ENCODE measurements around the gene RTP4.

Gene RTP4

DNA sequence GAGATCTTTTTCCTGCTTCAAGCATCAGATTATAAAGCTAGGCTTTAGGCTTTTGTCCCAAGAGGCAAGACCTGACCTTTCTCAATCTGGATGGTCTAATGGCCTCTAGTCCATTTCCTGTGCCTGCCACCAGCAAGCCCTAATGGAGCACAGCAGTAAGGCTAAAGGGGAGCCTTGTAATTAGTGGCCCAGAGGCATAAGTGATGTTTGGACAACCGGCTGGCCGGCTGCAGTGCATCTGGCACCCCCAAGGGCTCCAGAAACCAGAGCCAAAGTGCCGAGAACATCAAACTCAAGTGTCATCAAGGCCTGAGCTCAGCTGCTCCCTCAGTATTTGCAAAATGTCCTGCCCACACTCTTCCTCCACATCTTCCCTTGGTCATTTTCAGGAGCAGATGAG lies 31.9 kb upstream of the RTP4 start:
- H3K27ac ChIP-seq (ENCODE audit: low read depth, low read length), result no peak overlapping the region
- no peak overlapping the region for H3K4me3 ChIP-seq (ENCODE audit: low read depth, low read length)
- H3K36me3 ChIP-seq (ENCODE audit: insufficient read depth, low read length), result no peaks in the 10 kb centered on the region
- peaks cover 81% of the 10 kb centered on the region for H3K27me3 ChIP-seq (ENCODE audit: insufficient read depth, low read length)
- H3K79me2 ChIP-seq (ENCODE audit: control insufficient read depth, insufficient read depth, low read length, unreplicated experiment), result no peaks in the 10 kb centered on the region
- no peak overlapping the region for H2AFZ ChIP-seq (ENCODE audit: low read length, unreplicated experiment)
- no peaks in the 10 kb centered on the region for H3K4me1 ChIP-seq (ENCODE audit: control insufficient read depth, insufficient read depth, low read length, unreplicated experiment)

GRCh38 chr3:187340578-187340977 lies 27.6 kb upstream of the RTP4 start:
- peaks cover 63% of the 10 kb centered on the region for H3K27me3 ChIP-seq (ENCODE audit: insufficient read depth, low read length)
- no peak overlapping the region for H3K4me3 ChIP-seq (ENCODE audit: low read depth, low read length)
- H3K4me1 ChIP-seq (ENCODE audit: control insufficient read depth, insufficient read depth, low read length, unreplicated experiment), result no peaks in the 10 kb centered on the region
- no peak overlapping the region for H3K27ac ChIP-seq (ENCODE audit: low read depth, low read length)
- no peaks in the 10 kb centered on the region for H3K36me3 ChIP-seq (ENCODE audit: insufficient read depth, low read length)
- no peaks in the 10 kb centered on the region for H3K79me2 ChIP-seq (ENCODE audit: control insufficient read depth, insufficient read depth, low read length, unreplicated experiment)
- H2AFZ ChIP-seq (ENCODE audit: low read length, unreplicated experiment), result no peak overlapping the region

DNA sequence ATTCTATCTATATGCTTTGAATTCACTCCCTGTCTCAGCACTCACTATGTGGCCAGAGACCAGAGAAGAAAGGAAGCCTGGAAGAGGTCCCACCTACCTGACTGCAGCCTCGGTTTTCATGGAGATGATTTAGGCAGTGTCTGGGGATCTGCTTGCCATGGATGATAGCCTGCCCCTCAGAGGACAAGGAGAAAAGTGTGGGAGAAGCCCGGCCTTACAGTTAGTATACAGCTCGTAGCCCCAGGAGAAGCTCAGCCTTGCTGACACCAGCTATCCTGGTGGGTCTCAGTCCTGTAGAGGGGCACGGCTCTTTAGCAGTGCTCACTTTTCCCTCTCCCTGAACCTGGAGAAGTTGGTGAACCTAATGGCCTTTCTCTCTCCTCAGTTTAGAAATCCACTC lies 25.9 kb upstream of the RTP4 start:
- Histone ChIP-seq H2AFZ (ENCODE audit: low read length, unreplicated experiment) (no peak overlapping the region), H3K4me1 (ENCODE audit: control insufficient read depth, insufficient read depth, low read length, unreplicated experiment) (no peaks in the 10 kb centered on the region), H3K4me3 (ENCODE audit: low read depth, low read length) (no peak overlapping the region), H3K79me2 (ENCODE audit: control insufficient read depth, insufficient read depth, low read length, unreplicated experiment) (no peaks in the 10 kb centered on the region), H3K27ac (ENCODE audit: low read depth, low read length) (no peak overlapping the region), H3K27me3 (ENCODE audit: insufficient read depth, low read length) (peaks cover 50% of the 10 kb centered on the region), H3K36me3 (ENCODE audit: insufficient read depth, low read length) (no peaks in the 10 kb centered on the region)

GRCh38 chr3:187343670-187344069 lies 24.5 kb upstream of the RTP4 start:
- Histone ChIP-seq H3K36me3 (ENCODE audit: insufficient read depth, low read length) (no peaks in the 10 kb centered on the region), H2AFZ (ENCODE audit: low read length, unreplicated experiment) (no peak overlapping the region), H3K4me3 (ENCODE audit: low read depth, low read length) (no peak overlapping the region), H3K79me2 (ENCODE audit: control insufficient read depth, insufficient read depth, low read length, unreplicated experiment) (no peaks in the 10 kb centered on the region), H3K27me3 (ENCODE audit: insufficient read depth, low read length) (peaks cover 37% of the 10 kb centered on the region), H3K4me1 (ENCODE audit: control insufficient read depth, insufficient read depth, low read length, unreplicated experiment) (no peaks in the 10 kb centered on the region), H3K27ac (ENCODE audit: low read depth, low read length) (no peak overlapping the region)

DNA sequence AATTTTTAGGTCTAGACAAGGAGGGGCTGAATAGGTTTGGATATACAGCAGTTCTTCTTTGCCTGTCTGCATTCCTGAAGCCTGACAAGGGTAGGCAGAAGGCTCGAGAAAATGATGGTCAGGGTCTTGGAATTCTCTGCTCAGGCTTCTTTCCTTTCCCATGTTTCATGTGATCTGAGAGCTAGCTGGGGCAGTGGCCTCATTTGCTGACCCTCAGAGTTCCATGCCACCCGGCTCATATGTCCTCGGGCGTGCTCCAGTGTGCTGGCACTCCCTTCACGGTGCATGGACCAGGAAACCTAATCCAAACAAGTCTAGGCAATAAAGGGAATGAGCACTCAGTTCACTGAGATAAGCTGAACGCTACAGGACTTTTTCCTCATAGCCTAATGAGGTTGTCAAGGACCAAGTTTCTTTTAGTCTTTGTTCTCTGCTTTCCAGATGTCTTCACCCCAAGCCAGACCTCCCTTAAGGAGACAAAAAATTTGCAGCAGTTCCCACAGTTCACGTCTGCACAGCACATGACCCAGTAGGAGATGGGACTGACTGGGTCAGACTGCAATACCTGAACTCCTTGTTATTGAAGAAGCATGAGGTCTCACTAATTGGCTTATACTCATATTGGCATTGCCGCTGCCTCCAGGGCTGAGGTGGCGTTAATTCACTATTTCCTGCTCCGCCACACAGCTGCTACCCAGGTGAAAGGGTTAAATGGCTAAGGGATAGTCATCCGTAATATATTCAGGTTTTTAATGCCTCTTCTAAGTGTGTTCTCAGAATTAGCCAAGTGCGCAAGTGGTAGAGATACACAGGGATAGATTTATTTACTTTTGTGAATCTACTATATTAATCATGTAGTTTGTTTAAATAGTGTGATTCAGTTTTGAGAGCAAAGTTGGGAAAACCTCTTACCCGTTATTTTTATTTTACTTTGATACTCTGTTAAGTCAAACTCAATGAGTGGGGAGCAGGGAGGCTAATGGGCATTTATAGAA lies 15.3 kb upstream of the RTP4 start:
- H3K27ac ChIP-seq (ENCODE audit: low read depth, low read length), result no peak overlapping the region
- peaks cover 18% of the 10 kb centered on the region; the same call in 1 of the 2 replicates for H3K27me3 ChIP-seq (ENCODE audit: insufficient read depth, low read length)

DNA sequence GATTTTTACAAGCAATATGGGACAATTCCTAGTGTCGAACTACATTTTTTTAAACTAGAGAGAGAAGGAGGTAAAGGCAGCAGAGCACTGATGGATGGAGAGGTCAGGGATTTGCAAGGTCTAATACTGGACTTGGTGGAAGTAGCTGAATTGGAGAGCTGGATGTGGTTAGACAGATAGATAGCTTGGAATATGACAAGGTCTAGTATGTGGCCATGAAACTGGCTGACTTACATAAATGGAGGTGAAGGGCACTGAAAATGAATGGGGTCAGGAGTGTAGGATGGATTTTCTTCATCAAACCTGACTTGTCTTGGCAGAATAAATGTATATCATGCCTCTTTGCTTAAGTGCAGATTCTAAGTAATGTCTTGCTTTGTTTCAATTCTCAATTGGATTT lies 10.1 kb upstream of the RTP4 start:
- Histone ChIP-seq H3K4me3 (ENCODE audit: low read depth, low read length) (no peak overlapping the region), H2AFZ (ENCODE audit: low read length, unreplicated experiment) (no peak overlapping the region), H3K36me3 (ENCODE audit: insufficient read depth, low read length) (no peaks in the 10 kb centered on the region), H3K79me2 (ENCODE audit: control insufficient read depth, insufficient read depth, low read length, unreplicated experiment) (no peaks in the 10 kb centered on the region), H3K27me3 (ENCODE audit: insufficient read depth, low read length) (peaks cover 48% of the 10 kb centered on the region), H3K27ac (ENCODE audit: low read depth, low read length) (no peak overlapping the region), H3K4me1 (ENCODE audit: control insufficient read depth, insufficient read depth, low read length, unreplicated experiment) (no peaks in the 10 kb centered on the region)

More for the DNA sequence above, 15.3 kb upstream of the RTP4 start:
- Histone ChIP-seq H3K4me3 (ENCODE audit: low read depth, low read length) (no peak overlapping the region), H2AFZ (ENCODE audit: low read length, unreplicated experiment) (no peak overlapping the region), H3K4me1 (ENCODE audit: control insufficient read depth, insufficient read depth, low read length, unreplicated experiment) (no peaks in the 10 kb centered on the region), H3K79me2 (ENCODE audit: control insufficient read depth, insufficient read depth, low read length, unreplicated experiment) (no peaks in the 10 kb centered on the region), H3K36me3 (ENCODE audit: insufficient read depth, low read length) (no peaks in the 10 kb centered on the region)

DNA sequence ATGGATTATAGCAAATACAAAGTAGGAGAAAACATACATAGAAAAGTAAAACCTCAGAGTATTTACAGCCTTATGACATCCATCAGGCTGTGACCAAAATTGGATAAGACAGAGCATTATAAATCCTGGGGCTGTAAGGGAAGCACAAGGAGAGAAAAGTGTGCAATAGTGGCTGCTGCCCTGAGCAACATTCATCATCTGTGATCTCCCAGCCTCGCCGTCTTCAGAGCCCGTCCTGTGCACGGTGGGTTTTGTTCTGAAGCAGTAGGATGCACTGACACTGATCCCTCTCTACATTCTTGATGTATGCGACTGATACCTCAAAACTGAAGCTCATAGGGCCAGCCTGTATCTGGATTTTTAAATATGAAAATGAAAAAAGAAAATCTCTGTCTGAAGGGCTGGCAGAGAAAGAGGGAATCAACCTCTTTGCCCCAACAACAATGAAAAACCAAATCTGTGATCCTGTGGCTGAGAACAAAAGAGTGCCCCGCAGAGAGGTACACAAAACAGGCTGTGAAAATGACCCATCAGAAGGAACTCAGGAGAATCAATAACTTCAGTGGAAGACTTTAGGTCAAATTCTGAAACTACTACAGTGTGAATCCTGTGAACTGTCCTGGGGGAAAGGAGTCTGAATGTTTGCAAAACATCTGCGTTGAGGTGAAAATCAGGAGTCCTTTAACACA lies 8.2 kb upstream of the RTP4 start:
- no peak overlapping the region for H3K4me3 ChIP-seq (ENCODE audit: low read depth, low read length)
- H3K36me3 ChIP-seq (ENCODE audit: insufficient read depth, low read length), result no peaks in the 10 kb centered on the region
- no peak overlapping the region for H2AFZ ChIP-seq (ENCODE audit: low read length, unreplicated experiment)
- H3K79me2 ChIP-seq (ENCODE audit: control insufficient read depth, insufficient read depth, low read length, unreplicated experiment), result no peaks in the 10 kb centered on the region
- peaks cover 48% of the 10 kb centered on the region for H3K27me3 ChIP-seq (ENCODE audit: insufficient read depth, low read length)
- H3K4me1 ChIP-seq (ENCODE audit: control insufficient read depth, insufficient read depth, low read length, unreplicated experiment), result no peaks in the 10 kb centered on the region
- no peak overlapping the region for H3K27ac ChIP-seq (ENCODE audit: low read depth, low read length)

- H3K27me3 ChIP-seq (ENCODE audit: insufficient read depth, low read length), result peaks cover 48% of the 10 kb centered on the region
- H3K4me3 ChIP-seq (ENCODE audit: low read depth, low read length), result no peak overlapping the region
- no peak overlapping the region for H3K27ac ChIP-seq (ENCODE audit: low read depth, low read length)
- H3K36me3 ChIP-seq (ENCODE audit: insufficient read depth, low read length), result no peaks in the 10 kb centered on the region
- no peaks in the 10 kb centered on the region for H3K4me1 ChIP-seq (ENCODE audit: control insufficient read depth, insufficient read depth, low read length, unreplicated experiment)
- no peaks in the 10 kb centered on the region for H3K79me2 ChIP-seq (ENCODE audit: control insufficient read depth, insufficient read depth, low read length, unreplicated experiment)
- H2AFZ ChIP-seq (ENCODE audit: low read length, unreplicated experiment), result no peak overlapping the region
Observed at GRCh38 chr3:187360596-187360995, 7.6 kb upstream of the RTP4 start.

- no peaks in the 10 kb centered on the region for H3K36me3 ChIP-seq (ENCODE audit: insufficient read depth, low read length)
- H2AFZ ChIP-seq (ENCODE audit: low read length, unreplicated experiment), result no peak overlapping the region
- H3K79me2 ChIP-seq (ENCODE audit: control insufficient read depth, insufficient read depth, low read length, unreplicated experiment), result no peaks in the 10 kb centered on the region
- no peaks in the 10 kb centered on the region for H3K4me1 ChIP-seq (ENCODE audit: control insufficient read depth, insufficient read depth, low read length, unreplicated experiment)
- H3K27me3 ChIP-seq (ENCODE audit: insufficient read depth, low read length), result peaks cover 42% of the 10 kb centered on the region
- no peak overlapping the region for H3K27ac ChIP-seq (ENCODE audit: low read depth, low read length)
- no peak overlapping the region for H3K4me3 ChIP-seq (ENCODE audit: low read depth, low read length)
Observed at GRCh38 chr3:187361835-187362234, 6.3 kb upstream of the RTP4 start.

DNA sequence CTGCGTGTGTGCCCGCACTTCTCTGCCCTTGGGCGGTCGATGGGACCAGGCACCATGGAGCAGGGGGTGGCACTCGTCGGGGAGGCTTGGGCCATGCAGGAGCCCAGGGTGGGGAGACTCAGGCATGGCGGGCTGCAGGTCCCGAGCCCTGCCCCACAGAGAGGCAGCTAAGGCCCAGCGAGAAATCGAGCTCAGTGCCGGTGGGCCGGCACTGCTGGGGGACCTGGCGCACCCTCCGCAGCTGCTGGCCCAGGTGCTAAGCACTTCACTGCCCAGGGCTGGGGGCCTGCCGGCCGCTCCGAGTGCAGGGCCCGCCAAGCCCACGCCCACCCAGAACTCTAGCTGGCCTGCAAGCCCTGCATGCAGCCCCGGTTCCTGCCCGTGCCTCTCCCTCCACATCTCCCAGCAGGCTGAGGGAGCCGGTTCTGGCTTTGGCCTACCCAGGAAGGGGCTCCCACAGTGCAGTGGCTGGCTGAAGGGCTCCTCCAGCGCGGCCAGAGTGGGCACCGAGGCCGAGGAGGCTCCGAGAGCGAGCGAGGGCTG lies 553 bp upstream of the RTP4 start:
- Histone ChIP-seq H3K27me3 (ENCODE audit: insufficient read depth, low read length) (no peaks in the 10 kb centered on the region), H3K79me2 (ENCODE audit: control insufficient read depth, insufficient read depth, low read length, unreplicated experiment) (peaks cover 18% of the 10 kb centered on the region), H2AFZ (ENCODE audit: low read length, unreplicated experiment) (peak overlapping the region; percentile 99), H3K4me3 (ENCODE audit: low read depth, low read length) (peak overlapping the region; percentile 85), H3K36me3 (ENCODE audit: insufficient read depth, low read length) (peaks cover 31% of the 10 kb centered on the region), H3K4me1 (ENCODE audit: control insufficient read depth, insufficient read depth, low read length, unreplicated experiment) (peaks cover 12% of the 10 kb centered on the region), H3K27ac (ENCODE audit: low read depth, low read length) (peak overlapping the region; percentile 85)
